Astrocyte of the hippocampus (primary cell): ENCODE measurements around the gene GPX2.

ENCODE experiments used
- DNase-seq: peaks from one replicate; pipeline ENCODE4 v3.0.0; 2011; ENCODE audit warnings: low read depth, low spot score

Gene GPX2

GRCh38 chr14:64942531-64943111 lies at the start of gene GPX2:
TSS of gene GPX2 (minus strand) at chr14:64942745. CDS start at chr14:64942726, 19 bp downstream.
- no peak for DNase-seq

- DNase-seq: no peak
Measured at GRCh38 chr14:64990939-64991338, 48.4 kb upstream of the GPX2 start.

GRCh38 chr14:64990296-64990695 lies 47.8 kb upstream of the GPX2 start:
- DNase-seq: no peak

- no peak for DNase-seq
Measured at GRCh38 chr14:64987438-64987767, 44.9 kb upstream of the GPX2 start.

- DNase-seq: peak; percentile 98
Measured at GRCh38 chr14:64986648-64987437, 44.3 kb upstream of the GPX2 start, which contains the start of gene FNTB. TSS of gene FNTB (plus strand) at chr14:64986895. CDS start at chr14:64986954, 59 bp downstream.

- DNase-seq: peak; percentile 67
Measured at GRCh38 chr14:64983439-64984310, 41.1 kb upstream of the GPX2 start.

GRCh38 chr14:64979336-64980074 lies 37.0 kb upstream of the GPX2 start:
- DNase-seq: peak; percentile 41

- DNase-seq: no peak
Measured at GRCh38 chr14:64974563-64974962, 32.0 kb upstream of the GPX2 start.

- DNase-seq: no peak
Measured at GRCh38 chr14:64973826-64974225, 31.3 kb upstream of the GPX2 start.

GRCh38 chr14:64973026-64973442 lies 30.5 kb upstream of the GPX2 start:
- no peak for DNase-seq

- peak; percentile 78 for DNase-seq
Measured at GRCh38 chr14:64971943-64972791, 29.6 kb upstream of the GPX2 start, which contains the start of gene RAB15. TSS of gene RAB15 (minus strand) at chr14:64972336. CDS start at chr14:64972076, 260 bp downstream.

- no peak for DNase-seq
Measured at GRCh38 chr14:64971491-64971942, 29.0 kb upstream of the GPX2 start.

- DNase-seq: no peak
Measured at GRCh38 chr14:64970776-64971477, 28.4 kb upstream of the GPX2 start.

- DNase-seq: no peak
Measured at GRCh38 chr14:64970041-64970440, 27.5 kb upstream of the GPX2 start.

- DNase-seq: peak; percentile 8
Measured at GRCh38 chr14:64968651-64969050, 26.1 kb upstream of the GPX2 start.

- DNase-seq: no peak
Measured at GRCh38 chr14:64968167-64968566, 25.6 kb upstream of the GPX2 start.

- DNase-seq: no peak
Measured at GRCh38 chr14:64966976-64967375, 24.4 kb upstream of the GPX2 start.

GRCh38 chr14:64965356-64966000 lies 22.9 kb upstream of the GPX2 start:
- DNase-seq: no peak

- no peak for DNase-seq
Measured at GRCh38 chr14:64963611-64964010, 21.1 kb upstream of the GPX2 start.
